ENCODE results near the gene KRTAP10-7.
"Not testable (repeated sequence)": the region's sequence is repeated elsewhere in the genome, so short reads cannot be mapped to it uniquely, and the experiment has no call there.

KRTAP10-7 gene

GRCh38 chr21:44571844-44572782 lies 28.3 kb upstream of the KRTAP10-7 start:
- no peak for DNase-seq (ENCODE audit: low spot score)

- DNase-seq (ENCODE audit: low spot score), result no peak
Measured at GRCh38 chr21:44572959-44573583, 27.3 kb upstream of the KRTAP10-7 start.

GRCh38 chr21:44573630-44574456 lies 26.6 kb upstream of the KRTAP10-7 start, which contains the start of gene KRTAP10-4:
Gene KRTAP10-4, plus strand, starts transcription at chr21:44573729. Its CDS starts 30 bp downstream, at chr21:44573759.
- DNase-seq (ENCODE audit: low spot score), result not testable (repeated sequence)

- no peak for DNase-seq (ENCODE audit: low spot score)
Measured at GRCh38 chr21:44574457-44575306, 25.7 kb upstream of the KRTAP10-7 start.

GRCh38 chr21:44575307-44576024 lies 24.9 kb upstream of the KRTAP10-7 start:
- no peak for DNase-seq (ENCODE audit: low spot score)

GRCh38 chr21:44576025-44576420 lies 24.4 kb upstream of the KRTAP10-7 start:
- DNase-seq (ENCODE audit: low spot score), result no peak

GRCh38 chr21:44578371-44579055 lies 21.9 kb upstream of the KRTAP10-7 start:
- DNase-seq (ENCODE audit: low spot score), result no peak

- no peak for DNase-seq (ENCODE audit: low spot score)
Measured at GRCh38 chr21:44579056-44579832, 21.2 kb upstream of the KRTAP10-7 start.

GRCh38 chr21:44579833-44580144 lies 20.6 kb upstream of the KRTAP10-7 start:
- no peak for DNase-seq (ENCODE audit: low spot score)

GRCh38 chr21:44580231-44580821 lies 20.1 kb upstream of the KRTAP10-7 start, which contains the start of gene KRTAP10-5:
Gene KRTAP10-5, minus strand, starts transcription at chr21:44580604. Its CDS starts 26 bp downstream, at chr21:44580578.
- not testable (repeated sequence) for DNase-seq (ENCODE audit: low spot score)

GRCh38 chr21:44581158-44581557 lies 19.2 kb upstream of the KRTAP10-7 start:
- DNase-seq (ENCODE audit: low spot score), result no peak

- no peak for DNase-seq (ENCODE audit: low spot score)
Measured at GRCh38 chr21:44582055-44582454, 18.3 kb upstream of the KRTAP10-7 start.

- no peak for DNase-seq (ENCODE audit: low spot score)
Measured at GRCh38 chr21:44583089-44583799, 17.2 kb upstream of the KRTAP10-7 start.

GRCh38 chr21:44583800-44584147 lies 16.6 kb upstream of the KRTAP10-7 start:
- no peak for DNase-seq (ENCODE audit: low spot score)

- DNase-seq (ENCODE audit: low spot score), result no peak
Measured at GRCh38 chr21:44585892-44586291, 14.5 kb upstream of the KRTAP10-7 start.

- no peak for DNase-seq (ENCODE audit: low spot score)
Measured at GRCh38 chr21:44589094-44589493, 11.3 kb upstream of the KRTAP10-7 start.

GRCh38 chr21:44589586-44590305 lies 10.7 kb upstream of the KRTAP10-7 start:
- no peak for DNase-seq (ENCODE audit: low spot score)

GRCh38 chr21:44590311-44590721 lies 10.1 kb upstream of the KRTAP10-7 start:
- no peak for DNase-seq (ENCODE audit: low spot score)
